ENCODE data around the gene TEX12. TPM values are rescaled to one million over a fixed set of nuclear protein-coding genes. Genes with fewer than 3 reads are reported as not detected.

TEX12 gene
- total and polyA plus RNA-seq, 4 donors: 0.14 to 0.99 (median 0.17) TPM; not detected in 1

- Histone ChIP-seq H3K27me3 (ENCODE audit: control insufficient read depth, insufficient read depth, low read length) (no peaks in the 10 kb centered on the region), H3K27ac (ENCODE audit: low read depth, low read length) (no peak within 1 kb of the TSS), H3K4me3 (ENCODE audit: low read depth, low read length) (no peak within 1 kb of the TSS), H3K9me3 (ENCODE audit: control insufficient read depth, insufficient read depth, low read length) (no peaks in the 10 kb centered on the region), H3K4me1 (ENCODE audit: control insufficient read depth, insufficient read depth, low read length) (peaks cover 3% of the 10 kb centered on the region), H3K36me3 (ENCODE audit: control insufficient read depth, insufficient read depth, low read length) (no peaks in the 10 kb centered on the region)
- WGBS (ENCODE audit: insufficient coverage): 61% methylated on average over 7 of the region's 12 CpGs
- peak in 1 of 6 donors; percentile 12 for DNase-seq (ENCODE audit: low read depth in 4 of 6, low spot score in 6 of 6)
These were observed 3.1 kb upstream of the TEX12 start, which contains the start of gene IL18 for GRCh38 chr11:112163875-112164685. IL18 (minus strand) TSS chr11:112164094; CDS start chr11:112155053, 9,041 bp downstream.

GRCh38 chr11:112165049-112165448, 2.1 kb upstream of the TEX12 start:
- H3K27me3 ChIP-seq (ENCODE audit: control insufficient read depth, insufficient read depth, low read length): no peaks in the 10 kb centered on the region
- no peak overlapping the region for H3K27ac ChIP-seq (ENCODE audit: low read depth, low read length)
- H3K4me1 ChIP-seq (ENCODE audit: control insufficient read depth, insufficient read depth, low read length): peaks cover 3% of the 10 kb centered on the region
- no peak for DNase-seq (ENCODE audit: low read depth in 4 of 6, low spot score in 6 of 6)
- H3K4me3 ChIP-seq (ENCODE audit: low read depth, low read length): no peak overlapping the region
- WGBS (ENCODE audit: insufficient coverage): no CpG with 5 or more reads among the region's 3 CpGs
- no peaks in the 10 kb centered on the region for H3K9me3 ChIP-seq (ENCODE audit: control insufficient read depth, insufficient read depth, low read length)
- no peaks in the 10 kb centered on the region for H3K36me3 ChIP-seq (ENCODE audit: control insufficient read depth, insufficient read depth, low read length)

- Histone ChIP-seq H3K27ac (ENCODE audit: low read depth, low read length) (no peak overlapping the region), H3K27me3 (ENCODE audit: control insufficient read depth, insufficient read depth, low read length) (no peaks in the 10 kb centered on the region), H3K9me3 (ENCODE audit: control insufficient read depth, insufficient read depth, low read length) (no peaks in the 10 kb centered on the region), H3K36me3 (ENCODE audit: control insufficient read depth, insufficient read depth, low read length) (no peaks in the 10 kb centered on the region), H3K4me3 (ENCODE audit: low read depth, low read length) (no peak overlapping the region), H3K4me1 (ENCODE audit: control insufficient read depth, insufficient read depth, low read length) (peaks cover 3% of the 10 kb centered on the region)
- DNase-seq (ENCODE audit: low read depth in 4 of 6, low spot score in 6 of 6): no peak
- 87% methylated on average over 5 of the region's 8 CpGs for WGBS (ENCODE audit: insufficient coverage)
These were observed 610 bp upstream of the TEX12 start for GRCh38 chr11:112166562-112166961.

- no CpG with 5 or more reads among the region's 2 CpGs for WGBS (ENCODE audit: insufficient coverage)
These were observed 5.3 kb downstream of the TEX12 start for GRCh38 chr11:112172362-112172994.

GRCh38 chr11:112173152-112173551, 6.0 kb downstream of the TEX12 start:
- H3K36me3 ChIP-seq (ENCODE audit: control insufficient read depth, insufficient read depth, low read length): no peaks in the 10 kb centered on the region
- DNase-seq (ENCODE audit: low read depth in 4 of 6, low spot score in 6 of 6): no peak

More at GRCh38 chr11:112172362-112172994, 5.3 kb downstream of the TEX12 start:
- Histone ChIP-seq H3K27me3 (ENCODE audit: control insufficient read depth, insufficient read depth, low read length) (no peaks in the 10 kb centered on the region), H3K4me1 (ENCODE audit: control insufficient read depth, insufficient read depth, low read length) (no peaks in the 10 kb centered on the region), H3K36me3 (ENCODE audit: control insufficient read depth, insufficient read depth, low read length) (no peaks in the 10 kb centered on the region), H3K4me3 (ENCODE audit: low read depth, low read length) (no peak overlapping the region), H3K9me3 (ENCODE audit: control insufficient read depth, insufficient read depth, low read length) (no peaks in the 10 kb centered on the region), H3K27ac (ENCODE audit: low read depth, low read length) (no peak overlapping the region)
- no peak for DNase-seq (ENCODE audit: low read depth in 4 of 6, low spot score in 6 of 6)

GRCh38 chr11:112174789-112175598, 7.8 kb downstream of the TEX12 start, which contains the start of gene BCO2:
BCO2 (plus strand) TSS chr11:112175512; CDS start chr11:112175602, 90 bp downstream.
- peak; percentile 62 to 93 (median 73) for DNase-seq (ENCODE audit: low read depth in 4 of 6, low spot score in 6 of 6)
- Histone ChIP-seq H3K27ac (ENCODE audit: low read depth, low read length) (peak within 1 kb of the TSS; percentile 77), H3K4me3 (ENCODE audit: low read depth, low read length) (peak within 1 kb of the TSS; percentile 45), H3K27me3 (ENCODE audit: control insufficient read depth, insufficient read depth, low read length) (no peaks in the 10 kb centered on the region), H3K9me3 (ENCODE audit: control insufficient read depth, insufficient read depth, low read length) (no peaks in the 10 kb centered on the region), H3K36me3 (ENCODE audit: control insufficient read depth, insufficient read depth, low read length) (no peaks in the 10 kb centered on the region), H3K4me1 (ENCODE audit: control insufficient read depth, insufficient read depth, low read length) (no peaks in the 10 kb centered on the region)
- WGBS (ENCODE audit: insufficient coverage): 0% methylated on average over 10 of the region's 11 CpGs

More at GRCh38 chr11:112173152-112173551, 6.0 kb downstream of the TEX12 start:
- Histone ChIP-seq H3K9me3 (ENCODE audit: control insufficient read depth, insufficient read depth, low read length) (no peaks in the 10 kb centered on the region), H3K4me1 (ENCODE audit: control insufficient read depth, insufficient read depth, low read length) (no peaks in the 10 kb centered on the region), H3K27ac (ENCODE audit: low read depth, low read length) (no peak overlapping the region), H3K27me3 (ENCODE audit: control insufficient read depth, insufficient read depth, low read length) (no peaks in the 10 kb centered on the region), H3K4me3 (ENCODE audit: low read depth, low read length) (no peak overlapping the region)
- WGBS (ENCODE audit: insufficient coverage): 88% methylated on average over 2 of the region's 3 CpGs

- Histone ChIP-seq H3K27ac (ENCODE audit: low read depth, low read length) (peak overlapping the region; percentile 77), H3K36me3 (ENCODE audit: control insufficient read depth, insufficient read depth, low read length) (no peaks in the 10 kb centered on the region), H3K4me1 (ENCODE audit: control insufficient read depth, insufficient read depth, low read length) (no peaks in the 10 kb centered on the region), H3K27me3 (ENCODE audit: control insufficient read depth, insufficient read depth, low read length) (no peaks in the 10 kb centered on the region), H3K9me3 (ENCODE audit: control insufficient read depth, insufficient read depth, low read length) (no peaks in the 10 kb centered on the region), H3K4me3 (ENCODE audit: low read depth, low read length) (peak overlapping the region; percentile 45)
- DNase-seq (ENCODE audit: low read depth in 4 of 6, low spot score in 6 of 6): peak in 1 of 6 donors; percentile 12
- WGBS (ENCODE audit: insufficient coverage): 19% methylated on average over 3 of the region's 4 CpGs
These were observed 8.4 kb downstream of the TEX12 start for GRCh38 chr11:112175599-112175952.

GRCh38 chr11:112176077-112176476, 8.9 kb downstream of the TEX12 start:
- DNase-seq (ENCODE audit: low read depth in 4 of 6, low spot score in 6 of 6): peak in 1 of 6 donors; percentile 11
- H3K9me3 ChIP-seq (ENCODE audit: control insufficient read depth, insufficient read depth, low read length): no peaks in the 10 kb centered on the region
- no peak overlapping the region for H3K27ac ChIP-seq (ENCODE audit: low read depth, low read length)
- no peaks in the 10 kb centered on the region for H3K36me3 ChIP-seq (ENCODE audit: control insufficient read depth, insufficient read depth, low read length)
- H3K4me1 ChIP-seq (ENCODE audit: control insufficient read depth, insufficient read depth, low read length): no peaks in the 10 kb centered on the region
- H3K4me3 ChIP-seq (ENCODE audit: low read depth, low read length): peak overlapping the region; percentile 45
- no CpG with 5 or more reads among the region's 1 CpG for WGBS (ENCODE audit: insufficient coverage)
- H3K27me3 ChIP-seq (ENCODE audit: control insufficient read depth, insufficient read depth, low read length): no peaks in the 10 kb centered on the region

- WGBS (ENCODE audit: insufficient coverage): no CpG with 5 or more reads among the region's 4 CpGs
- no peaks in the 10 kb centered on the region for H3K9me3 ChIP-seq (ENCODE audit: control insufficient read depth, insufficient read depth, low read length)
- H3K36me3 ChIP-seq (ENCODE audit: control insufficient read depth, insufficient read depth, low read length): no peaks in the 10 kb centered on the region
- no peaks in the 10 kb centered on the region for H3K27me3 ChIP-seq (ENCODE audit: control insufficient read depth, insufficient read depth, low read length)
- DNase-seq (ENCODE audit: low read depth in 4 of 6, low spot score in 6 of 6): no peak
- H3K4me1 ChIP-seq (ENCODE audit: control insufficient read depth, insufficient read depth, low read length): no peaks in the 10 kb centered on the region
- H3K4me3 ChIP-seq (ENCODE audit: low read depth, low read length): no peak overlapping the region
- H3K27ac ChIP-seq (ENCODE audit: low read depth, low read length): no peak overlapping the region
These were observed 10.4 kb downstream of the TEX12 start for GRCh38 chr11:112177589-112177988.
